KMS-11 (cell line): ENCODE results near the gene SNAI1.

Experiments
- H2AFZ ChIP-seq: fragments of 200-600 bp; sonication (generic); 2 replicates; pipeline ENCODE4 v1.6.1; 2016; ENCODE audit warnings: antibody characterized with exemption, mixed run types, low read depth
- H3K27ac ChIP-seq: fragments of 200-600 bp; sonication (generic); 2 replicates; pipeline ENCODE4 v1.6.1; 2016; ENCODE audit warnings: mild to moderate bottlenecking, mixed run types
- H3K27me3 ChIP-seq: fragments of 200-600 bp; sonication (generic); 2 replicates; pipeline ENCODE4 v1.6.1; 2017; ENCODE audit warnings: mild to moderate bottlenecking, low read depth, mixed run types, moderate library complexity; ENCODE audit not compliant: insufficient read depth
- H3K36me3 ChIP-seq: fragments of 200-600 bp; sonication (generic); 2 replicates; pipeline ENCODE4 v1.6.1; 2017; ENCODE audit warnings: mild to moderate bottlenecking, mixed run types; ENCODE audit not compliant: insufficient read depth
- H3K4me1 ChIP-seq: fragments of 200-600 bp; sonication (generic); 2 replicates; pipeline ENCODE4 v1.6.1; 2016; ENCODE audit warnings: mild to moderate bottlenecking, low read depth, mixed run types; ENCODE audit not compliant: poor library complexity, severe bottlenecking
- H3K4me2 ChIP-seq: fragments of 200-600 bp; sonication (generic); 2 replicates; pipeline ENCODE4 v1.7.0; 2016; ENCODE audit warnings: mild to moderate bottlenecking, mixed run types
- H3K4me3 ChIP-seq: fragments of 200-600 bp; sonication (generic); IDR thresholded peaks from 2 replicates; pipeline ENCODE4 v1.6.1; 2017; ENCODE audit warnings: low read depth, low read length, mixed read lengths; ENCODE audit not compliant: insufficient read depth
- H3K79me2 ChIP-seq: fragments of 200-600 bp; sonication (generic); 2 replicates; pipeline ENCODE4 v1.6.1; 2016; ENCODE audit warnings: low read depth, mixed run types; ENCODE audit not compliant: insufficient read depth
- H3K9ac ChIP-seq: fragments of 200-600 bp; sonication (generic); 2 replicates; pipeline ENCODE4 v1.6.1; 2016; ENCODE audit warnings: mild to moderate bottlenecking, mixed run types
- H4K20me1 ChIP-seq: fragments of 200-600 bp; sonication (generic); 2 replicates; pipeline ENCODE4 v1.6.1; 2016; ENCODE audit warnings: mild to moderate bottlenecking, mixed run types; ENCODE audit not compliant: insufficient read depth
- TF ChIP-seq, protein P1 (sequence below): fragments of 200-600 bp; sonication (generic); conservative IDR thresholded peaks from 2 replicates; pipeline ENCODE4 v1.6.1; 2017; ENCODE audit warnings: low read depth, mild to moderate bottlenecking, antibody characterized with exemption, low read length, moderate library complexity, mixed read lengths

The SNAI1 gene

DNA sequence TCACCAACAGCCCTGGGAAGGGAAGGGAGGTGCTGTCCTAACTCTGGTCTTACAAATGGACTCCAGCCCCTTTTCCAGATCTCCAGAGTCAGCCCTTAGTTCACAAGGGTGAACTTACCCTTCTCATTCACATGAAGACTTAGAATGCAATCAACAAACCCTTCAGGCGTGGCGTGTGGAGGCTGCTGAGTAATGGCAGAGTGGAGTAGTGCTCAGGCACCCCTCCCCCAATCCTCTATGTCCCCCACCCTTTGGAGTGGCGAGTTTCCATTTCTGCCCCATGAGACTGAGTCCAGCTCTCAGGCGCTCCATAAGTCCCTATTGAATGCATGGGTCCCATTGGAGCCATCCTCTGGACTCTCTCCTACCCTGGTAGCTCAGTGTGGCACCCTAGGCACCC lies 3.3 kb downstream of the SNAI1 start:
- Histone ChIP-seq H3K4me3 (no peak overlapping the region), H3K36me3 (no peaks in the 10 kb centered on the region), H3K27me3 (peaks cover 7% of the 10 kb centered on the region; the same call in 1 of the 2 replicates), H3K4me2 (no peak overlapping the region), H3K27ac (no peak overlapping the region), H4K20me1 (no peaks in the 10 kb centered on the region), H3K79me2 (no peaks in the 10 kb centered on the region), H3K4me1 (peaks cover 9% of the 10 kb centered on the region), H2AFZ (no peak overlapping the region), H3K9ac (no peak overlapping the region)
- TF ChIP-seq, protein P1, sequence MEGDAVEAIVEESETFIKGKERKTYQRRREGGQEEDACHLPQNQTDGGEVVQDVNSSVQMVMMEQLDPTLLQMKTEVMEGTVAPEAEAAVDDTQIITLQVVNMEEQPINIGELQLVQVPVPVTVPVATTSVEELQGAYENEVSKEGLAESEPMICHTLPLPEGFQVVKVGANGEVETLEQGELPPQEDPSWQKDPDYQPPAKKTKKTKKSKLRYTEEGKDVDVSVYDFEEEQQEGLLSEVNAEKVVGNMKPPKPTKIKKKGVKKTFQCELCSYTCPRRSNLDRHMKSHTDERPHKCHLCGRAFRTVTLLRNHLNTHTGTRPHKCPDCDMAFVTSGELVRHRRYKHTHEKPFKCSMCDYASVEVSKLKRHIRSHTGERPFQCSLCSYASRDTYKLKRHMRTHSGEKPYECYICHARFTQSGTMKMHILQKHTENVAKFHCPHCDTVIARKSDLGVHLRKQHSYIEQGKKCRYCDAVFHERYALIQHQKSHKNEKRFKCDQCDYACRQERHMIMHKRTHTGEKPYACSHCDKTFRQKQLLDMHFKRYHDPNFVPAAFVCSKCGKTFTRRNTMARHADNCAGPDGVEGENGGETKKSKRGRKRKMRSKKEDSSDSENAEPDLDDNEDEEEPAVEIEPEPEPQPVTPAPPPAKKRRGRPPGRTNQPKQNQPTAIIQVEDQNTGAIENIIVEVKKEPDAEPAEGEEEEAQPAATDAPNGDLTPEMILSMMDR = no peak

DNA sequence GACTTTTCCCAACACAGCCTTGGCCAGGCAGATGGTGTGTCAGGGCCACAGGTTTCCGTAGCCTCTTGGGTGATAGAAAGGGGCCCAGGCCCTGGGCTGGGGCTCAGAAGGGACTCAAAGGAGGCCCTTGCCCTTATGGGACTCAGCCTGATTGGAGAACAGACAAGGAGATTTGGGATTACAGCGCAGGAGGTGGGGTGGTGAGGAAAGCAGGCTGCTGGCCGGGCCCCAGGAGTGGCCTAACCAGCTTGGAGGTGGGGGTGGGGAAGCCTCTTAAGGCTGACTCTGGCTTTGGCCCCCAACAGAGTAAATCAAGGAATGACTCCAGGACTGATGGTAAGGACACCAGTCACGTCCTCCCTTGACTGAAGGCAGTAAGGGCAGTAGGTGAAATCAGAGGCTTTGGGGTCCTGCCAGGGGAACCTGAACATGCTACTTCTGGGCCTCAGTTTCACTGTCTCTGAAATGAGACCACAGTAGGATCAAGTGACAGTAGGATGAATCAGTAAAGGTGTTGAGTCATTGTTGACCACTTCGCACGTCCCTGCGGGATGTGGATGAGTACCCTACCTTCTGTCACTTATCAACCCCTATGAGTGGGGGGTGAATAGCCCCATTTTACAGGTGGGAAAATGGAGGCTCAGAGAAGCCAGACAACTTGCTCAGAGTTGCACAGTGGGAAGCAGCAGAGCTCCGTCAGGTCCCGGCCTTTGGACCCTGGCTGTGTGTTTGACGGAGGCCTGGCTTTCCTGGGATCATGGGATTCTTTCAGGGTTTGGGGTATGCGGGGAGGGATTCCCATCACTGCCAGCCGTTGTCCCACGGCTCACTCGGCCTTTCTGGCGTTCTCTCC lies 4.5 kb downstream of the SNAI1 start:
- no peak overlapping the region for H2AFZ ChIP-seq
- TF ChIP-seq, protein P1 = no peak
- no peaks in the 10 kb centered on the region for H3K79me2 ChIP-seq
- peaks cover 5% of the 10 kb centered on the region for H3K4me1 ChIP-seq
- H3K36me3 ChIP-seq = no peaks in the 10 kb centered on the region
- H3K27ac ChIP-seq = no peak overlapping the region
- no peaks in the 10 kb centered on the region for H4K20me1 ChIP-seq
- no peak overlapping the region for H3K4me2 ChIP-seq
- H3K27me3 ChIP-seq = 0 out of 2 replicates have a peak, but pooled peaks cover 2% of the 10 kb centered on the region
- no peak overlapping the region for H3K4me3 ChIP-seq
- H3K9ac ChIP-seq = no peak overlapping the region

DNA sequence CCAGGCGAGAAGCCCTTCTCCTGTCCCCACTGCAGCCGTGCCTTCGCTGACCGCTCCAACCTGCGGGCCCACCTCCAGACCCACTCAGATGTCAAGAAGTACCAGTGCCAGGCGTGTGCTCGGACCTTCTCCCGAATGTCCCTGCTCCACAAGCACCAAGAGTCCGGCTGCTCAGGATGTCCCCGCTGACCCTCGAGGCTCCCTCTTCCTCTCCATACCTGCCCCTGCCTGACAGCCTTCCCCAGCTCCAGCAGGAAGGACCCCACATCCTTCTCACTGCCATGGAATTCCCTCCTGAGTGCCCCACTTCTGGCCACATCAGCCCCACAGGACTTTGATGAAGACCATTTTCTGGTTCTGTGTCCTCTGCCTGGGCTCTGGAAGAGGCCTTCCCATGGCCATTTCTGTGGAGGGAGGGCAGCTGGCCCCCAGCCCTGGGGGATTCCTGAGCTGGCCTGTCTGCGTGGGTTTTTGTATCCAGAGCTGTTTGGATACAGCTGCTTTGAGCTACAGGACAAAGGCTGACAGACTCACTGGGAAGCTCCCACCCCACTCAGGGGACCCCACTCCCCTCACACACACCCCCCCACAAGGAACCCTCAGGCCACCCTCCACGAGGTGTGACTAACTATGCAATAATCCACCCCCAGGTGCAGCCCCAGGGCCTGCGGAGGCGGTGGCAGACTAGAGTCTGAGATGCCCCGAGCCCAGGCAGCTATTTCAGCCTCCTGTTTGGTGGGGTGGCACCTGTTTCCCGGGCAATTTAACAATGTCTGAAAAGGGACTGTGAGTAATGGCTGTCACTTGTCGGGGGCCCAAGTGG lies 5.3 kb downstream of the SNAI1 start:
- no peaks in the 10 kb centered on the region for H3K36me3 ChIP-seq
- H3K79me2 ChIP-seq = no peaks in the 10 kb centered on the region
- no peak overlapping the region for H3K27ac ChIP-seq
- H4K20me1 ChIP-seq = no peaks in the 10 kb centered on the region
- TF ChIP-seq, protein P1 = no peak
- peaks cover 1% of the 10 kb centered on the region for H3K4me1 ChIP-seq
- no peak overlapping the region for H3K4me3 ChIP-seq
- no peak overlapping the region for H3K9ac ChIP-seq
- H3K27me3 ChIP-seq = 0 out of 2 replicates have a peak, but pooled peaks cover 2% of the 10 kb centered on the region
- H2AFZ ChIP-seq = no peak overlapping the region
- H3K4me2 ChIP-seq = no peak overlapping the region

DNA sequence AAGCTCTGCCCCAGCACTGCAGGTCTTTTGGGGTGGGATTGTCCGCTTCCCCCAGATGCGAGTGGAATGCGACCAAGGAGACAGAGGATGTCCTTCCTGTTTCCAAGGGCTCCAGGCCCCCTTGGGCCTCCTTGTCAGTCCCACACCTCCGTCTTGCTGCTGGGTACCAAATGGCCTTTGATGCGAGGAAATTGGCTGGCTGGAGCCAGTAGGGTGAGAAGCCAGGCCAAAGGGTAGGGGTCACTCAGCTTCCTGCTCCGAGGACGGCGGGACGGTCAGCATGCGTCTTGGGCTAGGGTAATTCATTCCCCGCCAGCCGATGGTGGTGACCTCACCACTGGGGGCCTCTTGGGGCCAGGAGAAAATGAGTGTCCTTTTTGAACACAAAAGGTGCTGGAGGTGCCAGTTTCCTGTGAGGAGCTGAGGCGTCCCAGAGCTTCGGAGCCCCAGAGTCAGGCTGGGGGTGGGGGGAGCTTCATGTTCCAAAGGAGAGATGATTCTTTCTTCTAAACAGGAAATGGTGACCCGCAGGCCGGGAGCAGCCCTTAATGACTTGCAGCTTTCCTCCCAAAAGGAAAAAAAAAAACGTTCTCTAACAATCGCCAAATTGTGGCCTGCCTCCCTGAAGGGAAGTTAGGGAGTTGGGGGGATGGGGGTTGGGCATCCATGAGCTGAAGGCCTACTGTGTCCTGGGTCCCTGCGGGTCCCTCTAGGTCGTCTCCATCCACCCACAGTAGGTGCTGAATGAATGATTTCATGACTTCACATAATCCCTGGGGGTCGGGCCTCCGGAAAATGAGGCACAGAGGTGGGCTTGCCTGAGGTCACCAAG lies 6.7 kb downstream of the SNAI1 start:
- Histone ChIP-seq H3K27ac (no peak overlapping the region), H3K4me3 (no peak overlapping the region), H3K4me1 (no peaks in the 10 kb centered on the region), H3K79me2 (no peaks in the 10 kb centered on the region), H3K36me3 (no peaks in the 10 kb centered on the region), H3K4me2 (no peak overlapping the region), H2AFZ (no peak overlapping the region), H3K9ac (no peak overlapping the region), H4K20me1 (no peaks in the 10 kb centered on the region), H3K27me3 (0 out of 2 replicates have a peak, but pooled peaks cover 2% of the 10 kb centered on the region)
- TF ChIP-seq, protein P1 = no peak
